ENCODE data around the gene CDH13. TPM values are rescaled to one million over a fixed set of nuclear protein-coding genes. Genes with fewer than 3 reads are reported as not detected.

The CDH13 gene
- total RNA-seq, 4 donors from 2014 or later, result 3.4 to 14.8 (median 6.5) TPM

GRCh38 chr16:83085660-83086059, 458.9 kb downstream of the CDH13 start:
- Histone ChIP-seq H3K4me3 (replicated peaks in 1 of 3) (no peak overlapping the region), H3K27ac (no peak overlapping the region), H3K4me1 (no peaks in the 10 kb centered on the region), H3K9me3 (no peaks in the 10 kb centered on the region), H3K27me3 (no peaks in the 10 kb centered on the region), H3K36me3 (no peaks in the 10 kb centered on the region)
- intact Hi-C loops (cut with DNase I), result no loop called here
- no peak for TF ChIP-seq CTCF (IDR thresholded peaks at IDR 0.05)
- TF ChIP-seq POLR2A (IDR thresholded peaks at IDR 0.05), result no peak
- DNase-seq, result no peak
- 52 to 61% methylated on average over 3 of the region's 3 CpGs for WGBS, 2 donors

GRCh38 chr16:83095941-83096692, 469.3 kb downstream of the CDH13 start:
- DNase-seq, result no peak
- no peak overlapping the region for H3K4me3 ChIP-seq (replicated peaks in 1 of 3)
- H3K9me3 ChIP-seq, result no peaks in the 10 kb centered on the region
- intact Hi-C loops (cut with DNase I), result no loop called here
- no peak for TF ChIP-seq CTCF (IDR thresholded peaks at IDR 0.05)
- TF ChIP-seq POLR2A (IDR thresholded peaks at IDR 0.05), result no peak
- no peaks in the 10 kb centered on the region for H3K4me1 ChIP-seq
- H3K36me3 ChIP-seq, result no peaks in the 10 kb centered on the region
- 77% methylated on average over 10 of the region's 10 CpGs for WGBS, 2 donors
- H3K27me3 ChIP-seq, result no peaks in the 10 kb centered on the region
- H3K27ac ChIP-seq, result no peak overlapping the region

- Histone ChIP-seq H3K27me3 (no peaks in the 10 kb centered on the region), H3K9me3 (no peaks in the 10 kb centered on the region), H3K36me3 (no peaks in the 10 kb centered on the region), H3K27ac (no peak overlapping the region), H3K4me1 (no peaks in the 10 kb centered on the region), H3K4me3 (replicated peaks in 1 of 3) (no peak overlapping the region)
- intact Hi-C loops (cut with DNase I), result no loop called here
- DNase-seq, result no peak
- WGBS, 2 donors, result 90 to 96% methylated on average over 3 of the region's 3 CpGs
- TF ChIP-seq CTCF (IDR thresholded peaks at IDR 0.05) (no peak), POLR2A (IDR thresholded peaks at IDR 0.05) (no peak)
Observed at GRCh38 chr16:83098536-83098935, 471.8 kb downstream of the CDH13 start.

GRCh38 chr16:83100679-83101078, 473.9 kb downstream of the CDH13 start:
- no peak for DNase-seq
- H3K9me3 ChIP-seq, result no peaks in the 10 kb centered on the region
- H3K27ac ChIP-seq, result no peak overlapping the region
- no peak for TF ChIP-seq POLR2A (IDR thresholded peaks at IDR 0.05)
- TF ChIP-seq CTCF (IDR thresholded peaks at IDR 0.05), result no peak
- no peaks in the 10 kb centered on the region for H3K4me1 ChIP-seq
- whole genome bisulfite sequencing, 2 donors, result 88 to 96% methylated on average over 2 of the region's 2 CpGs
- H3K27me3 ChIP-seq, result no peaks in the 10 kb centered on the region
- no peaks in the 10 kb centered on the region for H3K36me3 ChIP-seq
- no peak overlapping the region for H3K4me3 ChIP-seq (replicated peaks in 1 of 3)
- intact Hi-C loops (cut with DNase I), result no loop called here

- intact Hi-C loops (cut with DNase I), result no loop called here
- H3K27me3 ChIP-seq, result no peaks in the 10 kb centered on the region
- no peak for DNase-seq
- no peaks in the 10 kb centered on the region for H3K36me3 ChIP-seq
- H3K9me3 ChIP-seq, result no peaks in the 10 kb centered on the region
- WGBS, 2 donors, result 76 to 77% methylated on average over 6 of the region's 6 CpGs
- H3K4me3 ChIP-seq (replicated peaks in 1 of 3), result no peak overlapping the region
- no peak overlapping the region for H3K27ac ChIP-seq
- no peak for TF ChIP-seq CTCF (IDR thresholded peaks at IDR 0.05)
- no peak for TF ChIP-seq POLR2A (IDR thresholded peaks at IDR 0.05)
- no peaks in the 10 kb centered on the region for H3K4me1 ChIP-seq
Observed at GRCh38 chr16:83102336-83102735, 475.6 kb downstream of the CDH13 start.

All from thyroid gland (tissue), 4 donors.